H9 (cell line): ENCODE measurements around the gene ZNF418. TPM values are rescaled to one million over a fixed set of nuclear protein-coding genes. Genes with fewer than 3 reads are reported as not detected.

Experiments used
- DNase-seq: peaks from one replicate; pipeline ENCODE4 v3.0.0-alpha.2; 2017
- H2AFZ ChIP-seq: one replicate; pipeline ENCODE4 v1.6.1; 2013; ENCODE audit warnings: mild to moderate bottlenecking, low read length, control low read depth, moderate library complexity
- H2AK5ac ChIP-seq: 2 replicates; pipeline ENCODE4 v1.6.1; 2013; ENCODE audit warnings: low read length, control low read depth, mixed read lengths; ENCODE audit not compliant: insufficient read length
- H2BK120ac ChIP-seq: one replicate; pipeline ENCODE4 v1.6.1; 2013; ENCODE audit warnings: low read depth, mild to moderate bottlenecking, low read length, control low read depth, inconsistent platforms; ENCODE audit not compliant: poor library complexity, severe bottlenecking
- H2BK12ac ChIP-seq: 2 replicates; pipeline ENCODE4 v1.6.1; 2013; ENCODE audit warnings: low read length, control low read depth, mixed read lengths, low read depth; ENCODE audit not compliant: insufficient read length
- H2BK15ac ChIP-seq: 2 replicates; pipeline ENCODE4 v1.6.1; 2013; ENCODE audit warnings: low read depth, low read length, control low read depth
- H2BK20ac ChIP-seq: one replicate; pipeline ENCODE4 v1.6.1; 2013; ENCODE audit warnings: low read depth, mild to moderate bottlenecking, low read length, control low read depth, inconsistent platforms; ENCODE audit not compliant: poor library complexity, severe bottlenecking
- H2BK5ac ChIP-seq: 2 replicates; pipeline ENCODE4 v1.6.1; 2013; ENCODE audit warnings: low read length, control low read depth, mixed read lengths; ENCODE audit not compliant: insufficient read length
- H3K14ac ChIP-seq: 2 replicates; pipeline ENCODE4 v1.6.1; 2013; ENCODE audit warnings: low read length, control low read depth; ENCODE audit not compliant: insufficient read depth
- H3K18ac ChIP-seq: 2 replicates; pipeline ENCODE4 v1.6.1; 2013; ENCODE audit warnings: low read depth, mild to moderate bottlenecking, mixed read lengths, low read length, control low read depth; ENCODE audit not compliant: insufficient read length
- H3K23ac ChIP-seq: 2 replicates; pipeline ENCODE4 v1.6.1; 2013; ENCODE audit warnings: low read length, control low read depth, mixed read lengths, low read depth; ENCODE audit not compliant: insufficient read length
- H3K23me2 ChIP-seq: 2 replicates; pipeline ENCODE4 v1.6.1; 2013; ENCODE audit warnings: low read depth, mild to moderate bottlenecking, mixed read lengths, low read length, control low read depth; ENCODE audit not compliant: insufficient read length, poor library complexity, severe bottlenecking
- H3K27ac ChIP-seq: 2 replicates; pipeline ENCODE4 v1.5.1; 2013; ENCODE audit warnings: low read length, control low read depth, mixed read lengths, low read depth; ENCODE audit not compliant: insufficient read length
- H3K27me3 ChIP-seq: 2 replicates; pipeline ENCODE4 v1.6.1; 2013; ENCODE audit warnings: low read length, control low read depth, inconsistent platforms; ENCODE audit not compliant: insufficient read depth
- H3K4ac ChIP-seq: 2 replicates; pipeline ENCODE4 v1.6.1; 2013; ENCODE audit warnings: low read depth, mild to moderate bottlenecking, control low read depth, inconsistent platforms, low read length, moderate library complexity
- H3K4me1 ChIP-seq: 2 replicates; pipeline ENCODE4 v1.6.1; 2013; ENCODE audit warnings: low read length, control low read depth, inconsistent platforms; ENCODE audit not compliant: insufficient read depth
- H3K4me2 ChIP-seq: 2 replicates; pipeline ENCODE4 v1.6.1; 2013; ENCODE audit warnings: low read length, control low read depth, mixed read lengths; ENCODE audit not compliant: insufficient read length, insufficient read depth
- H3K56ac ChIP-seq: 2 replicates; pipeline ENCODE4 v1.6.1; 2013; ENCODE audit warnings: low read depth, mild to moderate bottlenecking, mixed read lengths, low read length, control low read depth; ENCODE audit not compliant: insufficient read length
- H3K79me1 ChIP-seq: 2 replicates; pipeline ENCODE4 v1.6.1; 2013; ENCODE audit warnings: low read depth, mild to moderate bottlenecking, moderate library complexity, low read length, control low read depth, inconsistent platforms; ENCODE audit not compliant: insufficient read depth, poor library complexity, severe bottlenecking
- H3K79me2 ChIP-seq: 2 replicates; pipeline ENCODE4 v1.6.1; 2013; ENCODE audit warnings: low read length, control low read depth, inconsistent platforms; ENCODE audit not compliant: insufficient read depth
- H3K9ac ChIP-seq: 2 replicates; pipeline ENCODE4 v1.6.1; 2013; ENCODE audit warnings: low read length, control low read depth, mixed read lengths; ENCODE audit not compliant: insufficient read length; ENCODE audit errors: extremely low read depth
- H3K9me3 ChIP-seq: one replicate; pipeline ENCODE4 v1.6.1; 2013; ENCODE audit warnings: low read depth, low read length, inconsistent platforms; ENCODE audit not compliant: control insufficient read depth
- H3T11ph ChIP-seq: one replicate; pipeline ENCODE4 v1.6.1; 2013; ENCODE audit warnings: mild to moderate bottlenecking, low read length, control low read depth, inconsistent platforms
- H4K20me1 ChIP-seq: one replicate; pipeline ENCODE4 v1.6.1; 2013; ENCODE audit not compliant: control insufficient read depth, insufficient read length, insufficient read depth
- H4K5ac ChIP-seq: 2 replicates; pipeline ENCODE4 v1.6.1; 2013; ENCODE audit warnings: low read depth, mild to moderate bottlenecking, mixed read lengths, low read length, control low read depth; ENCODE audit not compliant: insufficient read length
- H4K8ac ChIP-seq: replicated peaks from 2 replicates; pipeline ENCODE4 v1.6.1; 2013; ENCODE audit warnings: low read length, control low read depth, mixed read lengths, low read depth; ENCODE audit not compliant: insufficient read length
- H4K91ac ChIP-seq: 2 replicates; pipeline ENCODE4 v1.6.1; 2013; ENCODE audit warnings: low read depth, mild to moderate bottlenecking, moderate library complexity, mixed read lengths, low read length, control low read depth; ENCODE audit not compliant: insufficient read length
- H3K27ac Mint-ChIP-seq, 3 experiments: 2 replicates in 2 of 3; 3 replicates in 1 of 3; pipeline ENCODE4 v1.8.0; 2020 to 2021; ENCODE audit warnings: mixed read lengths in 3 of 3, mild to moderate bottlenecking in 1 of 3, moderate library complexity in 1 of 3
- H3K27me3 Mint-ChIP-seq: 2 replicates; pipeline ENCODE4 v1.8.0; 2021; ENCODE audit warnings: low read depth, mild to moderate bottlenecking, moderate library complexity, mixed read lengths
- H3K36me3 Mint-ChIP-seq, 3 experiments: 2 replicates in 2 of 3; 3 replicates in 1 of 3; pipeline ENCODE4 v1.8.0; 2020 to 2021; ENCODE audit warnings: low read depth in 3 of 3, mixed read lengths in 3 of 3; ENCODE audit not compliant: insufficient read depth in 1 of 3
- H3K4me1 Mint-ChIP-seq, 2 experiments: 2 replicates each; pipeline ENCODE4 v1.8.0; 2020; ENCODE audit warnings: mixed read lengths in 2 of 2
- H3K4me3 Mint-ChIP-seq, 2 experiments: 2 replicates in 1 of 2; 3 replicates in 1 of 2; pipeline ENCODE4 v1.8.0; 2020 to 2021; ENCODE audit warnings: mild to moderate bottlenecking in 2 of 2, mixed read lengths in 2 of 2, moderate library complexity in 1 of 2
- H3K9me3 Mint-ChIP-seq, 2 experiments: 2 replicates in 1 of 2; 3 replicates in 1 of 2; pipeline ENCODE4 v1.8.0; 2020; ENCODE audit warnings: mild to moderate bottlenecking in 2 of 2, mixed read lengths in 2 of 2, moderate library complexity in 1 of 2
- CTCF ChIP-seq: fragments of 200-600 bp; sonication (generic); conservative IDR thresholded peaks from 3 replicates; pipeline ENCODE4 v1.8.0; 2021; ENCODE audit warnings: antibody characterized with exemption, mild to moderate bottlenecking
- WGBS: extraction: QIAGEN DNeasy Blood & Tissue Kit; methylation state at CpG from one replicate; pipeline ENCODE4 v1.1.7; 2013; ENCODE audit warnings: missing lambda C conversion rate, low lambda C conversion rate, mixed read lengths; ENCODE audit not compliant: insufficient read length; ENCODE audit errors: extremely low coverage; 5-methylcytosine and 5-hydroxymethylcytosine counted together
- total RNA-seq: library from RNA; stranded (reverse); gene quantifications from 2 replicates; pipeline ENCODE4 v1.2.1, GENCODE V29; 2021

ZNF418 gene
- total RNA-seq, 1 experiment from 2014 or later, result 26.2 TPM

- Histone ChIP-seq H3K4me1 (no peaks in the 10 kb centered on the region), H2AFZ (no peak overlapping the region), H3K9me3 (peaks cover 31% of the 10 kb centered on the region)
Measured at GRCh38 chr19:57927587-57927986, 7.6 kb downstream of the ZNF418 start.

More at GRCh38 chr19:57927587-57927986, 7.6 kb downstream of the ZNF418 start:
- H4K5ac ChIP-seq, result no peak overlapping the region
- no peak overlapping the region for H3K4me2 ChIP-seq
- no peak overlapping the region for H4K8ac ChIP-seq
- H3K27ac ChIP-seq, result no peak overlapping the region
- TF ChIP-seq CTCF, result no peak
- Mint-ChIP-seq H3K27ac (no peak overlapping the region), H3K9me3 (peaks cover 57 to 80% of the 10 kb centered on the region in 2 experiments), H3K4me1 (no peaks in the 10 kb centered on the region), H3K36me3 (peaks cover 90 to 97% (median 94%) of the 10 kb centered on the region in 3 experiments), H3K4me3 (no peak overlapping the region), H3K27me3 (peaks cover 4% of the 10 kb centered on the region; the same call in 1 of the 2 replicates)
- no CpG with 5 or more reads among the region's 4 CpGs for WGBS
- H3T11ph ChIP-seq, result no peak overlapping the region
- no peak overlapping the region for H3K23ac ChIP-seq
- no peak overlapping the region for H3K14ac ChIP-seq
- no peak overlapping the region for H3K56ac ChIP-seq
- H2BK20ac ChIP-seq, result no peak overlapping the region
- H2BK120ac ChIP-seq, result no peak overlapping the region
- no peaks in the 10 kb centered on the region for H4K20me1 ChIP-seq
- H3K27me3 ChIP-seq, result no peaks in the 10 kb centered on the region
- no peaks in the 10 kb centered on the region for H3K79me1 ChIP-seq
- no peak overlapping the region for H3K9ac ChIP-seq
- no peak for DNase-seq
- H4K91ac ChIP-seq, result no peak overlapping the region
- H2BK5ac ChIP-seq, result no peak overlapping the region
- H3K23me2 ChIP-seq, result no peaks in the 10 kb centered on the region
- H3K79me2 ChIP-seq, result peaks cover 3% of the 10 kb centered on the region
- no peak overlapping the region for H2BK15ac ChIP-seq
- no peak overlapping the region for H2BK12ac ChIP-seq
- no peak overlapping the region for H2AK5ac ChIP-seq
- H3K18ac ChIP-seq, result no peak overlapping the region
- no peak overlapping the region for H3K4ac ChIP-seq
